Stomach (tissue), 9 donors: Measurements from ENCODE around the gene TXNL1. TPM values are rescaled to one million over a fixed set of nuclear protein-coding genes. Genes with fewer than 3 reads are reported as not detected.

Experiments used
- DNase-seq, 2 donors: peaks; one replicate each; pipeline versions ENCODE4 v3.0.0 to v3.0.0-alpha.2; 2013 to 2019
- H3K27ac ChIP-seq, 5 donors: fragments of 200-600 bp in 4 of 5; sonication (generic) in 4 of 5; one replicate each; pipeline ENCODE4 v1.5.1; 2013 to 2019; ENCODE audit warnings: mild to moderate bottlenecking in 1 of 5, moderate library complexity in 1 of 5
- H3K27me3 ChIP-seq, 3 donors: fragments of 200-600 bp; sonication (generic); one replicate each; pipeline ENCODE4 v1.5.1; 2017 to 2019; ENCODE audit warnings: mixed run types in 1 of 3
- H3K36me3 ChIP-seq, 4 donors: fragments of 200-600 bp; sonication (generic); 1 replicate in 3 of 4; 2 replicates in 1 of 4; pipeline ENCODE4 v1.5.1; 2016 to 2019
- H3K4me1 ChIP-seq, 4 donors: fragments of 200-600 bp; sonication (generic); one replicate each; pipeline ENCODE4 v1.5.1; 2016 to 2019
- H3K4me3 ChIP-seq, 4 donors: fragments of 200-600 bp; sonication (generic) in 3 of 4; one replicate each; pipeline ENCODE4 v1.5.1; 2016 to 2019; ENCODE audit warnings: mild to moderate bottlenecking in 1 of 4
- H3K9me3 ChIP-seq, 4 donors: fragments of 200-600 bp; sonication (generic); one replicate each; pipeline ENCODE4 v1.5.1; 2016 to 2019
- CTCF ChIP-seq, 7 experiments: fragments of 450-650 bp in 4 of 7; fragments of 200-600 bp in 3 of 7; sonication (generic) in 3 of 7; IDR thresholded peaks; one replicate each; pipeline ENCODE4 v1.5.1; 2016 to 2019; ENCODE audit warnings: antibody characterized with exemption in 7 of 7, control low read depth in 2 of 7, mild to moderate bottlenecking in 1 of 7
- EP300 ChIP-seq: sonication (generic); formaldehyde crosslinking; IDR thresholded peaks from one replicate; pipeline ENCODE4 v1.6.1; 2017; ENCODE audit warnings: antibody characterized with exemption
- POLR2A ChIP-seq, 4 donors: fragments of 450-650 bp; IDR thresholded peaks; one replicate each; pipeline ENCODE4 v1.6.1; 2016; ENCODE audit warnings: antibody characterized with exemption in 4 of 4, control low read depth in 2 of 4, mild to moderate bottlenecking in 1 of 4, moderate library complexity in 1 of 4
- POLR2AphosphoS5 ChIP-seq, 3 donors: sonication (generic); formaldehyde crosslinking; IDR thresholded peaks; one replicate each; pipeline ENCODE4 v1.6.1; 2016; ENCODE audit warnings: antibody characterized with exemption in 3 of 3
- WGBS, 5 donors: extraction: QIAGEN DNeasy Blood & Tissue Kit in 3 of 5; methylation state at CpG; one replicate each; pipeline versions ENCODE4 v1.1.5 to v1.1.7; 2013 to 2018; 5-methylcytosine and 5-hydroxymethylcytosine counted together
- intact Hi-C: fragments of 100-400 bp; cut with DNase I; formaldehyde crosslinking; loops from one replicate; pipeline ENCODE4 v1.15.1; 2023; ENCODE audit warnings: low total_unique reads
- polyA plus RNA-seq, 3 donors: library from polyadenylated mRNA; stranded (reverse); fragments of 200-250 nt; gene quantifications; one replicate each; pipeline ENCODE4 v1.2.3, GENCODE V29; 2013
- total RNA-seq, 5 donors: library from RNA; depleted of rRNA; stranded (reverse); fragments of >200 nt; gene quantifications; one replicate each; pipeline versions ENCODE4 v1.1.0 to v1.2.3, GENCODE V29; 2014 to 2016
- donor health status: healthy with polysubstance abuse.
- donor health status: Bipolar disorder and iron deficiency.
- donor health status: healthy.

The TXNL1 gene
- total and polyA plus RNA-seq, 8 donors = 2.6 to 87.1 (median 41.4) TPM

GRCh38 chr18:56606618-56607017, 31.8 kb downstream of the TXNL1 start:
- TF ChIP-seq EP300 (no peak), CTCF (IDR thresholded peaks at IDR 0.05) (no peak), POLR2AphosphoS5 (IDR thresholded peaks at IDR 0.05) (no peak), POLR2A (IDR thresholded peaks at IDR 0.05) (no peak)

DNA sequence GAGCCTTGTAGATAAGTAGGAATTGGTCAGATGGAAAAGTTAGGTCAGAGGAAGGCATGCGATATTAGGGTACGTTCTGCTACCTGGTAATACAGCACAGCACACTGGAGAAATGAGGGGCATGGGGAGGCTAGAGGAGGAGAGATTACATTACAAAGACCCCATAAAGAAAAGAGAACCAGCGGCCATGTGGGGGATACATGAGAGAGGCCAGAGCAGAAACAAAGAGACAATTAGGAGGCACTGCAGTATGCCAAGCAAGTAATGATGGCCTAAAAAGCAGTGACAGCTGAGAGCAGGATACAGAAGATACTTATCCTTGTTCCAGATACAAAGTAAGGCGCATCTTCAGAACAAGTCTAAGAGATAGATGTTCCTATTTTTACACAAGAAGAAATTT, 40.0 kb downstream of the TXNL1 start:
- Histone ChIP-seq H3K27me3 (no peaks in the 10 kb centered on the region), H3K9me3 (no peaks in the 10 kb centered on the region), H3K4me1 (peaks cover 0 to 8% (median 0%) of the 10 kb centered on the region in 4 donors), H3K36me3 (peaks cover 3 to 18% (median 16%) of the 10 kb centered on the region in 4 donors), H3K4me3 (no peak overlapping the region), H3K27ac (no peak overlapping the region)
- DNase-seq = no peak
- no peak for TF ChIP-seq EP300
- no peak for TF ChIP-seq CTCF (IDR thresholded peaks at IDR 0.05)
- no peak for TF ChIP-seq POLR2A (IDR thresholded peaks at IDR 0.05)
- TF ChIP-seq POLR2AphosphoS5 (IDR thresholded peaks at IDR 0.05) = no peak
- intact Hi-C loops = no loop called here
- 74 to 86% (median 80%) methylated on average over 4 of the region's 4 CpGs for WGBS, 5 donors

More at GRCh38 chr18:56606618-56607017, 31.8 kb downstream of the TXNL1 start:
- no peak for DNase-seq
- peaks cover 14 to 91% (median 90%) of the 10 kb centered on the region in 4 donors for H3K36me3 ChIP-seq
- 49 to 77% (median 54%) methylated on average over 2 of the region's 2 CpGs for WGBS, 5 donors
- no peaks in the 10 kb centered on the region for H3K9me3 ChIP-seq
- no peak overlapping the region for H3K4me3 ChIP-seq
- peaks cover 0 to 13% (median 0%) of the 10 kb centered on the region in 4 donors for H3K4me1 ChIP-seq
- intact Hi-C loops = no loop called here
- no peaks in the 10 kb centered on the region for H3K27me3 ChIP-seq
- H3K27ac ChIP-seq = no peak overlapping the region

DNA sequence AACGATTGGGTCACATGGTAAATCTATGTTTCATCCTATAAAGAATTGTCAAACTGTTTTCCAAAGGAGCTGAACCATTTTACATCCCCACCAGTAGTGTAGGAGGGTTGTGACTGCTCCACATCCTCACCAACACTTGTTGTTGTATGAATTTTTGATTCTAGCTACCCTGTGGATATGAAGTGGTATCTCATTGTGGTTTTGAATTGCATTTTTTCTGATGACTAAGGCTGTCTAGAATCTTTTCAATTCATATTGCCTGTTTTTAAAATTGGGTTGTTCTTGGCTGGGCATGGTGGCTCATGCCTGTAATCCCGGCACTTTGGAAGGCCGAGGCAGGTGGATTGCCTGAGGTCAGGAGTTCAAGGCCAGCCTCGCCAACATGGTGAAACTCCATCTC, 44.5 kb downstream of the TXNL1 start:
- no peaks in the 10 kb centered on the region for H3K27me3 ChIP-seq
- no peak for DNase-seq
- no peak for TF ChIP-seq CTCF (IDR thresholded peaks at IDR 0.05)
- H3K9me3 ChIP-seq = no peaks in the 10 kb centered on the region
- WGBS, 5 donors = 89 to 98% (median 91%) methylated on average over 4 of the region's 4 CpGs
- no peak overlapping the region for H3K4me3 ChIP-seq
- H3K36me3 ChIP-seq = no peaks in the 10 kb centered on the region
- H3K4me1 ChIP-seq = no peaks in the 10 kb centered on the region
- no peak overlapping the region for H3K27ac ChIP-seq
- intact Hi-C loops = no loop called here

GRCh38 chr18:56580026-56580425, 58.4 kb downstream of the TXNL1 start:
- intact Hi-C loops = no loop called here
- peaks cover 0 to 3% (median 0%) of the 10 kb centered on the region in 3 donors for H3K27me3 ChIP-seq
- no peak overlapping the region for H3K27ac ChIP-seq
- no peaks in the 10 kb centered on the region for H3K36me3 ChIP-seq
- TF ChIP-seq CTCF (IDR thresholded peaks at IDR 0.05) (no peak), POLR2AphosphoS5 (IDR thresholded peaks at IDR 0.05) (no peak), EP300 (no peak), POLR2A (IDR thresholded peaks at IDR 0.05) (no peak)
- WGBS, 5 donors = 61 to 77% (median 76%) methylated on average over 3 of the region's 3 CpGs
- no peak for DNase-seq
- peaks cover 0 to 16% (median 9%) of the 10 kb centered on the region in 4 donors for H3K4me1 ChIP-seq
- no peak overlapping the region for H3K4me3 ChIP-seq
- H3K9me3 ChIP-seq = no peaks in the 10 kb centered on the region
